HepG2 (cell line): ENCODE measurements around the gene TLN1.

Experiments used
- CTCF ChIP-seq: sonication (generic); formaldehyde crosslinking; IDR thresholded peaks from 2 replicates; pipeline ENCODE4 v1.5.0; 2020; ENCODE audit warnings: mild to moderate bottlenecking, missing genetic modification reagents, moderate library complexity
- ETV6 ChIP-seq: sonication (generic); formaldehyde crosslinking; conservative IDR thresholded peaks from 2 replicates; pipeline ENCODE4 v1.4.0; 2020; ENCODE audit warnings: missing genetic modification reagents
- FOXP4 ChIP-seq: sonication (generic); formaldehyde crosslinking; IDR thresholded peaks from 2 replicates; pipeline ENCODE4 v1.4.0; 2020; ENCODE audit warnings: missing genetic modification reagents
- MAFG ChIP-seq: sonication (generic); formaldehyde crosslinking; IDR thresholded peaks from 2 replicates; pipeline ENCODE4 v1.5.1; 2020; ENCODE audit warnings: mild to moderate bottlenecking, missing genetic modification reagents
- RELA ChIP-seq: sonication (generic); formaldehyde crosslinking; IDR thresholded peaks from 2 replicates; pipeline ENCODE4 v1.4.0; 2020; ENCODE audit warnings: missing genetic modification reagents
- RNF2 ChIP-seq: fragments of 450-650 bp; conservative IDR thresholded peaks from 2 replicates; pipeline ENCODE4 v1.6.1; 2016; ENCODE audit warnings: low read depth
- TAF1 ChIP-seq: sonication (generic); formaldehyde crosslinking; IDR thresholded peaks from 2 replicates; pipeline ENCODE4 v1.4.0; 2020; ENCODE audit warnings: missing genetic modification reagents
- ZFX ChIP-seq: sonication (generic); formaldehyde crosslinking; IDR thresholded peaks from 2 replicates; pipeline ENCODE4 v1.4.0; 2020; ENCODE audit warnings: mild to moderate bottlenecking, low read depth, missing genetic modification reagents, moderate library complexity
- ZNF30 ChIP-seq: sonication (generic); formaldehyde crosslinking; IDR thresholded peaks from 2 replicates; pipeline ENCODE4 v1.5.0; 2020; ENCODE audit warnings: mild to moderate bottlenecking, missing genetic modification reagents
- ZNF670 ChIP-seq: sonication (generic); formaldehyde crosslinking; IDR thresholded peaks from 2 replicates; pipeline ENCODE4 v1.8.0; 2022; ENCODE audit warnings: mild to moderate bottlenecking, missing genetic modification reagents, borderline replicate concordance

GRCh38 chr9:35776018-35776417 lies 44.0 kb upstream of the TLN1 start:
- no peak for TF ChIP-seq MAFG (CRISPR knock-in tag)
- no peak for TF ChIP-seq ZNF670
- no peak for TF ChIP-seq ZNF30
- no peak for TF ChIP-seq CTCF (CRISPR knock-in tag)
- no peak for TF ChIP-seq FOXP4 (CRISPR knock-in tag)
- no peak for TF ChIP-seq TAF1 (CRISPR knock-in tag)
- TF ChIP-seq ZFX (CRISPR knock-in tag): no peak
- no peak for TF ChIP-seq RELA (CRISPR knock-in tag)
- TF ChIP-seq RNF2: no peak
- no peak for TF ChIP-seq ETV6
